WI38 (cell line): ENCODE data around the gene RAC3.

Experiments used
- H3K4me3 ChIP-seq: 2 replicates; pipeline ENCODE4 v1.5.1; 2011; ENCODE audit warnings: low read depth, mild to moderate bottlenecking, control low read depth, low read length
- TF ChIP-seq, protein P1 (sequence below): IDR thresholded peaks from 2 replicates; pipeline ENCODE4 v1.5.1; 2012; ENCODE audit warnings: low read depth, mild to moderate bottlenecking, control low read depth, low read length

Gene RAC3

DNA sequence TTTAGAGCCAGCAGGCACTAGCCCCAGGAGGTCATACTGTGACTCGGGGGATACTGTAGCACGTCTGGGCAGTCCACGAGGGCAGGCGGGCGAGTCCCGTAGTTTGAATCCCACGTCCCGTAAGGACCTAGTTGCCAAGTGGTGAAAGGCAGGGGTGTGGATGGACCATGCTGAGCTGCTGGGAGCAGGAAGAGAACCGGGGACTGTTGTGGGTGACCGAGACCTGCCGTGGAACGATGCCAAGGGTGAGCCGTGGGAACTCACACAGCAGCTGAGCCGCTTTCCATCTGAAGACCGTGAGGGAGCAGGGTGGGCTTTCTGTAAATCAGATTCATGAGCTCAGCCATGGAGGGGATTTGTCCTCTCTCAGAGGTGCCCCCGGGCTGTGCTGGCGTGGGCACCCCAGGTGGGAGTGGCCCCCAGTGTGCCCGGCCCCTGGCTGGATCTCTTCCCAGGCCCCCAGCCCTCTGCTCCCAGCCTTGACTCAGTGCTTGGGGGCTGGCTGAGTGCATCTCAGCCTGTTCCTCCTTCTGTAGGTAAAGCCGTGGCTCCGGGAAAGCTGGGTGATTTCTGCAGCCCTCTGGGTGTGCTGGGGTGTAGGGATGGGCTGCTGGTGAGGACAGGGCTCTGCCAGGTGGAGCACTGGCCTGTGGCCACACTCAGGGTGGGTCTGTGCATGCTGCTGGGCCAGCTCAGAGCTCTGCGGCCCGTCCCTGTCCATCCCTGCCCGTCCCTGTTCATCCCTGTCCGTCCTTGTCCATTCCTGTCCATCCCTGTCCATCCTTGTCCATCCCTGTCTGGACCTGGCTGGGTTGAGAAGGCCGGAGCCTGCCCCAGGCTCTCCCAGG, 40.4 kb upstream of the RAC3 start:
- TF ChIP-seq, protein P1, sequence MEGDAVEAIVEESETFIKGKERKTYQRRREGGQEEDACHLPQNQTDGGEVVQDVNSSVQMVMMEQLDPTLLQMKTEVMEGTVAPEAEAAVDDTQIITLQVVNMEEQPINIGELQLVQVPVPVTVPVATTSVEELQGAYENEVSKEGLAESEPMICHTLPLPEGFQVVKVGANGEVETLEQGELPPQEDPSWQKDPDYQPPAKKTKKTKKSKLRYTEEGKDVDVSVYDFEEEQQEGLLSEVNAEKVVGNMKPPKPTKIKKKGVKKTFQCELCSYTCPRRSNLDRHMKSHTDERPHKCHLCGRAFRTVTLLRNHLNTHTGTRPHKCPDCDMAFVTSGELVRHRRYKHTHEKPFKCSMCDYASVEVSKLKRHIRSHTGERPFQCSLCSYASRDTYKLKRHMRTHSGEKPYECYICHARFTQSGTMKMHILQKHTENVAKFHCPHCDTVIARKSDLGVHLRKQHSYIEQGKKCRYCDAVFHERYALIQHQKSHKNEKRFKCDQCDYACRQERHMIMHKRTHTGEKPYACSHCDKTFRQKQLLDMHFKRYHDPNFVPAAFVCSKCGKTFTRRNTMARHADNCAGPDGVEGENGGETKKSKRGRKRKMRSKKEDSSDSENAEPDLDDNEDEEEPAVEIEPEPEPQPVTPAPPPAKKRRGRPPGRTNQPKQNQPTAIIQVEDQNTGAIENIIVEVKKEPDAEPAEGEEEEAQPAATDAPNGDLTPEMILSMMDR, result no peak
- H3K4me3 ChIP-seq, result no peak overlapping the region

DNA sequence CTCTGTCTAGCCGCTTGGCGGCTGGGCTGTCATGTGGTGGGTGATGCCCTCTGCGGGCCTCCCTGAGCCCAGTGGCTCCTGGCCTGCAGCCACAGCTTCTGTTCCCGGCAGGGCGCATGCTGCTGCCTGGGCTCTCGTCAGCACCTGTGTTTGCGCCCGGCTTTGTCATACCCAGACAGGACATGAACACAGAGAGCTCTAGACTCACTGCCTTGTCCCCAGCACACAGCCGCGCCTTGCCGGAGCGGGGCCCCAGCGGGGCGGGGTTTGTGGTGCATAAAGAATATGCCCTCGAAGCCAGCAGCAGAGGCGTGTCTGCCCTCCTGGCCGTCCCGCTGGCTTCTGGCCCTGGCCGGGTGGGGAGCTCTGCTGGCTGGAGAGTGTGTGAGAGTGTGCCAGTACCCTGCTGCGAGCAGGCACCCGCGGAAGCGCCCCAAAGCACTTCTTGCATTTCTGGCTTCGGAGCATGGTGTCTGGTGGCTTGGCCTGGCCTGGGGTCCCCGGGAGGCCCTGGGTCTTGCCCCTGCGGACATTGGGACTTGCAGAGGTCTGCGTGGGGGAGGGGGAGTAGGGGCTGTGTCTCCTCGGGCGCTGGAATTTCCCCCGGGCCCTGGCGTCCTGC, 39.7 kb upstream of the RAC3 start:
- TF ChIP-seq, protein P1, result no peak
- no peak overlapping the region for H3K4me3 ChIP-seq

DNA sequence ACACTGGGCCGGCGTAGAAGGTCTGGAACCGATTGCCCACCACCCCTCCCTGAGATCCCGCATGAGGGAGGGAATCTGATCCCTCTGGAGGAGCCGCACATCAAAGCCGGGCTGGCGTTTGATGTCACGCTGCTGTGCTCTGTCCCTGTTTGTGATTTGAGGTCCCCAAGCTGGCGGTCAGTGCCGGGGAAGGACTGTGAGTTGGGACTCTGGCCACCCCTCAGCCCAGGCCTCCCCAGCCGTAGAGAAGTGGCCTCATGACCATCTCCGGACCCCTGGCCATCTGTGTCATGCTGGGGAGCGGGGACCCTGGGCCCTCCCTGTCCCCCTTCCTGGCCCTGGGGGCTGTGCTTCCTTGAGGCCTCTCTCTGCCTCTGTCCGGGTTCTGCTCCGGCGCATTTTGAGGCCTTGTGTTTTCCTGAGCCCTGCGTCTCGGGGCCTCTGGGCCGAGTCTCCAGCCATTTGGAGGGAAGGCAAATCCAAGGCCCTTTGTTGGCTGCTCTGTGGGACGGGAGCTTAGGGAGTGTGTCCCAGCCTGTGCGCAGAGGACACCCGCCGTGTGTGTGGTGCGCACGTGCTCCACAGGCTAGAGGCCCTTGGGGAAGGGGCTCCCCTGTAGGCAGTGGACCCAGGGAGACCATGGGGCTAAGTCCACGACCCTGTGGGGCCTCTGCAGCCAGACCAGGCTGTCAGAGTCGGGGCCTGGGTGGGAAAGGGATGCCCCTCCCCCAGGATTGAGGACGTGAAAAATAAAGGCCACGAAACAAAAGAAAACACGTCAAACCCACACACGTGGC, 39.0 kb upstream of the RAC3 start:
- no peak overlapping the region for H3K4me3 ChIP-seq
- TF ChIP-seq, protein P1, result no peak

DNA sequence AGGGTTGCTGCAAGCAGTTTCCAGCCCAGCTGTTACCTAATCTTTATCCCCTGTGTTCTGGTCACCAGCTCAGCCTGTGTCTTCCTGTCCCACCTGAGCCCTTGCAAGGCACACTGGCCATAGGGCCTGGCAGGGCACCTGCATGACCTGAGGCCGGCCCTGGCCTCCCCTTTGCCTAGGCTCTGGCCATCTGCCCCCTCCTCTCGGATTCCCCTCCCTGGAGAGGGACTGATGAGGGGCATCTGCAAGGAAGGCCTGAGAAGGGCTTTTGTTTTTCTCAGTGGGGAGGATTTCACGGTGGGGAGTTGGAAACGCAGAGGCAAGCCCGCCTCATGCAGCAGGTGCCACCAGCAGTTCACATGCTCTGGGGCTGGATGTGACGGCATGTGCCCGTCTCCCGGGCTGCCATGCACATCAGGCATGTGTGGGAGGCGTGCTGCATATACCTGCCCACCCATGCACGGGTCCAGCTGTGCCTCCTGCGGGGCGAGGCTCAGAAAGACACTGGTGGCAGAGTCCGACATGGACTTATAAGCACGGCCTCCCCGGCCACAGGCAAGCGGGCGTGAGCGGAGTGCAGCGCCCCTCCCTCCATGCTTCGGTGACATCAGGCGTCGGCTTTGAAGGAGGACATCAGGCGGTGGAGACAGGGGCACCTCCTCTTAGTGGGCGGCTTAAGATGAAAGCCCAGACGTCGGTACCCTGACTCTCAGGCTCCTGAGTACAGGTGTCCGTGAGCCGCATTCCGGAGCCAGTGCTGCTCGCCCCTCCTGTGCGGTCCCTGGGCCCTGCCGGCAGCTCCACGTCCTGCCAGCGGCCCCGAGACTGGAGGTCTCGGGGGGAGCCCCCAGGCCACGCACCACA, 37.5 kb upstream of the RAC3 start:
- TF ChIP-seq, protein P1, result no peak
- H3K4me3 ChIP-seq, result no peak overlapping the region

DNA sequence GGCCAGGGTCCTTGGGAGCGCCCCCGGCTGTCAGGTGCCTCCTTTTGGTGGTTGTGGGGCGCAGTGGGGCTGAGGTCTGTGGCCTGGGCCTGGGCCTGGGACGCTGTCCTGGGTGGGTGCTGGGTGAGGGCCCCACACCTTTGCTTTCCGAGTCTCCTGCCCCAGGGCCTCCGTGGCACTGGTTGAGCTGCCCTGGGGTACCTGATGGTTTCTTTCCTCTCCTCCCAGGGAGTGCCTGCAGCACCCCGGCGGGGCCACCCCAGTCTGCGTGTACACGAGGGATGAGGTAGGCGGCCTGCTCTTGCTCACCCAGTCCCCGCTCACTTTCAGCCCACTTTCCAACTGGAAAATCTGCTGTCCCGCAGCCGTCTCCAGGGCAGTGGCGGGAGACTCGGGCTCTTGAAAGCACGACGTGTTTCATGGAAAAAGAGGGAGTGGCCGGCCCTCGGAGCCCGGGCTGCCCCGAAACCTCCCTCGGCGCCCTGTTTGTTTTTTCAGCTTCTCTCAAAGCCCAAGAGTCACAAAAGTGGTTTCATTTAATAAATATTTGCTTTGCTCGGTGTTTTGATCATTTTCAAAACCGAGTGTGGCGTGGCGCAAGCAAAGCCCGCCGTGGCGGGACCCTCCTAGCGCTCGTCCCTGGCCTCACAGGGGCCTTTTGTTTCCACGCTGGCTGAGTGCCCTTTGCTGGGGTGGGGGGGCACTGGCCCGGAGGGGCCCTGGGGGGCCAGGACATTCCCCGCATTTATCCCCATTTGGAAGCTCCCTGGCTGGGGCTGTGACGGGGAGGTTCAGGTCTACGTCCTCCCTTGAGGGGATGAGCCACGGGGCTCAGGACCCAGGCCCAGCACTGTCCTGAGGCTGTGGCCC, 36.6 kb upstream of the RAC3 start:
- no peak overlapping the region for H3K4me3 ChIP-seq
- TF ChIP-seq, protein P1, result no peak
